Prostate gland (tissue), 2 donors: ENCODE measurements around the gene DOCK4. TPM values are rescaled to one million over a fixed set of nuclear protein-coding genes. Genes with fewer than 3 reads are reported as not detected.

ENCODE experiments used
- DNase-seq: peaks from one replicate; pipeline ENCODE4 v3.0.0-alpha.2; 2019; ENCODE audit warnings: low spot score
- H3K27ac ChIP-seq, 2 donors: fragments of 200-600 bp; sonication (generic); 2 replicates each; pipeline ENCODE4 v1.5.1; 2017 to 2019
- H3K27me3 ChIP-seq: fragments of 200-600 bp; sonication (generic); replicated peaks from 2 replicates; pipeline ENCODE4 v1.5.1; 2019; ENCODE audit not compliant: insufficient read depth
- H3K36me3 ChIP-seq, 2 donors: fragments of 200-600 bp; sonication (generic); 1 replicate in 1 of 2; 2 replicates in 1 of 2; pipeline versions ENCODE4 v1.5.1 to v1.8.1; 2017 to 2019
- H3K4me1 ChIP-seq: fragments of 200-600 bp; sonication (generic); replicated peaks from 2 replicates; pipeline ENCODE4 v1.5.1; 2019
- H3K4me3 ChIP-seq, 2 donors: fragments of 200-600 bp; sonication (generic); 2 replicates each; pipeline ENCODE4 v1.5.1; 2017 to 2019
- H3K9me3 ChIP-seq: fragments of 200-600 bp; sonication (generic); 2 replicates; pipeline ENCODE4 v1.5.1; 2017
- CTCF ChIP-seq, 4 experiments: fragments of 200-600 bp in 2 of 4; fragments of 450-650 bp in 2 of 4; sonication (generic) in 2 of 4; IDR thresholded peaks; 1 replicate in 3 of 4; 2 replicates in 1 of 4; pipeline ENCODE4 v1.5.1; 2016 to 2019; ENCODE audit warnings: antibody characterized with exemption in 4 of 4, mild to moderate bottlenecking in 2 of 4, moderate library complexity in 2 of 4
- POLR2A ChIP-seq: fragments of 450-650 bp; IDR thresholded peaks from one replicate; pipeline ENCODE4 v1.6.1; 2016; ENCODE audit warnings: antibody characterized with exemption, mild to moderate bottlenecking
- POLR2AphosphoS5 ChIP-seq: sonication (generic); formaldehyde crosslinking; IDR thresholded peaks from one replicate; pipeline ENCODE4 v1.6.1; 2017; ENCODE audit warnings: antibody characterized with exemption
- WGBS: methylation state at CpG from one replicate; pipeline ENCODE4 v1.1.5; 2018; 5-methylcytosine and 5-hydroxymethylcytosine counted together
- intact Hi-C: fragments of 100-400 bp; cut with DNase I; formaldehyde crosslinking; loops from one replicate; pipeline ENCODE4 v1.14.2; 2022
- total RNA-seq, 2 donors: library from RNA; depleted of rRNA; stranded (reverse); fragments of >200 nt; gene quantifications; one replicate each; pipeline ENCODE4 v1.1.0, GENCODE V29; 2016

DOCK4 gene
- total RNA-seq, 2 donors from 2014 or later = 21.8 to 37.4 TPM

DNA sequence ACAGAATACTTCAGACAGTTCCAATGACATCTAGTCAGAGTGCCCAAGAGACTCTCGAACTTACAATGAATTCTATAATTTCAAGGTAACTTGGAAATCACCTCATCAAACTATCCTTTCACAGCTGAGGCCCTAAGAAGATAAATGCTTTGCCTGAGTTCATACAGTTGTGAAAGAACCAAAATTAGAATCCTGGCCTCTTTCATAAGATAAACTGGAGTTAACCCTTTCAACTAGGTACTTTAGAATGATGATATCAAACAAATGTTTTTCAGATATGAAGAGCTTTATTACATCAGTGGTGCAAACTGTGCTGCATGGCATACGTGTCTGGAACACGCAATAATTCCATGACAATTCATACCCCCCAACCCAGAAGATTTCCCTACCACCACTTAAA, 17.9 kb downstream of the DOCK4 start:
- intact Hi-C loops = no loop called here
- WGBS = 93% methylated on average over 3 of the region's 3 CpGs

DNA sequence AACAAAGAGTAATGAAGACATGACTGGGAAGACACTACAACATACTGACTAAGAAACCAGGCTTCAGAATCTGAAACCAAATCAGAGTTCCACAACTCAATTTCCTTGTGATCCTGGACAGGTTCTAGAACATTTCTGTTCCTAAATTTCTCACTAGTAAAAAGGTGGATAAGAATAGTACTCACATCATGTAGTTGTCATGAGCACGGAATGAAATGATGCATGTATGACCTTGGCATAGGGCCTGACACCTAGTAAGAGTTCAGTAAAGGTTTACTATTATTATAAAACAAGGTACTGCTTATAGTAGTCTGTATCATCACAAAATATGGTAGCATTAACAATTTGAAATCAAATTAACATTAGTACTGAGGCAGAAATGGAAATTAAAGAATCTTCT, 19.9 kb downstream of the DOCK4 start:
- no peaks in the 10 kb centered on the region for H3K36me3 ChIP-seq
- DNase-seq = no peak
- 83% methylated on average over 1 of the region's 1 CpG for WGBS
- H3K27me3 ChIP-seq = no peaks in the 10 kb centered on the region
- no peaks in the 10 kb centered on the region for H3K4me1 ChIP-seq
- H3K9me3 ChIP-seq = no peaks in the 10 kb centered on the region
- H3K27ac ChIP-seq = no peak overlapping the region
- intact Hi-C loops = no loop called here
- TF ChIP-seq CTCF (IDR thresholded peaks at IDR 0.05) (no peak), POLR2AphosphoS5 (no peak), POLR2A (no peak)
- H3K4me3 ChIP-seq = no peak overlapping the region

More for the DNA sequence above, 17.9 kb downstream of the DOCK4 start:
- no peak overlapping the region for H3K27ac ChIP-seq
- H3K4me3 ChIP-seq = no peak overlapping the region
- H3K9me3 ChIP-seq = no peaks in the 10 kb centered on the region
- TF ChIP-seq POLR2A = no peak
- TF ChIP-seq CTCF (IDR thresholded peaks at IDR 0.05) = no peak
- no peak for TF ChIP-seq POLR2AphosphoS5
- H3K36me3 ChIP-seq = no peaks in the 10 kb centered on the region
- DNase-seq = no peak
- H3K27me3 ChIP-seq = no peaks in the 10 kb centered on the region
- H3K4me1 ChIP-seq = no peaks in the 10 kb centered on the region

DNA sequence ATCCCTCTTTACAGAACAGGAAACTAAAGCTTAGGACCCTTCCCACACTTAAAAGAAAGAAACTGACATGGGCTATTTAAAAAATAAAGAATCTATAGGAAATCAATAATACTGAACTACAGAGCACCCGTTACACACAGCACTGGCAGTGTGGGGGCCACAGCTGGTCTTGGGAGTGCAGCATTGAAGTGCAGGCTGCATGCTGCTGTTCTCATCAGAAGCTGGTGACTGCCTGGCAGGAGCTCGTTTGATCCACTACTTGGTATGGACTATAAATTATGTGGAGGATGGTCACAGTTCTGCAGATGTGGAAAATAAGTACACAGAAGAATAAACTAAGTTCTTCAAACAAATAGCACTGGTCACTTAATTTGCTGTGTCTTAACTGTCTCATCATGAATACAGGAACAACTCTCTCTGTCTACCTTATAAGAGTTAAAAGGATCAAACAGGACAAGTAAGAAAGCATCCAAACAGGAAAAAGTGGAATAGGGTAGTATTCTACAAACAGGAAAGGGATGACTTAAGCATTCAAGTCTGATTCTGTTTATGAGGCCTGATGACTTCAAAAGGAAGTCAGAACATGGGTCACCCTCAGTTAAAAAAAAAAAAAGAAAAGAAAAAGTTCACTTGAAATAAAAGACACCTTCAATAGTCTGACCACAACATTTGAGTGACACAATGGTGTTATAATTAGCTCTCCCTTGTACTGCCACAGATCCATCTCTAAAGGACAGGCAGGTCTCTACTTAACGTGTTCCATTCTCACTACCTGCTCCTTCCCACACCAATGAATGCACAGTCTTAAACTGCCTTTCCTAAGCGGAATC, 21.0 kb downstream of the DOCK4 start:
- Histone ChIP-seq H3K4me3 (no peak overlapping the region), H3K36me3 (no peaks in the 10 kb centered on the region), H3K27ac (no peak overlapping the region), H3K4me1 (no peaks in the 10 kb centered on the region), H3K27me3 (no peaks in the 10 kb centered on the region), H3K9me3 (no peaks in the 10 kb centered on the region)
- intact Hi-C loops = no loop called here
- WGBS = 69% methylated on average over 4 of the region's 4 CpGs
- DNase-seq = no peak
- TF ChIP-seq POLR2A = no peak
- no peak for TF ChIP-seq CTCF (IDR thresholded peaks at IDR 0.05)
- no peak for TF ChIP-seq POLR2AphosphoS5

GRCh38 chr7:112184455-112184854, 21.7 kb downstream of the DOCK4 start:
- 76% methylated on average over 2 of the region's 2 CpGs for WGBS
- Histone ChIP-seq H3K27me3 (no peaks in the 10 kb centered on the region), H3K4me1 (no peaks in the 10 kb centered on the region), H3K9me3 (no peaks in the 10 kb centered on the region), H3K4me3 (no peak overlapping the region), H3K27ac (no peak overlapping the region), H3K36me3 (no peaks in the 10 kb centered on the region)
- no peak for DNase-seq
- TF ChIP-seq POLR2A (no peak), POLR2AphosphoS5 (no peak), CTCF (IDR thresholded peaks at IDR 0.05) (no peak)
- intact Hi-C loops = no loop called here

- TF ChIP-seq CTCF (IDR thresholded peaks at IDR 0.05) = no peak
- TF ChIP-seq POLR2A = no peak
- no peak for TF ChIP-seq POLR2AphosphoS5
- H3K27ac ChIP-seq = no peak overlapping the region
- H3K36me3 ChIP-seq = no peaks in the 10 kb centered on the region
- H3K9me3 ChIP-seq = no peaks in the 10 kb centered on the region
- 90% methylated on average over 1 of the region's 1 CpG for WGBS
- DNase-seq = no peak
- intact Hi-C loops = no loop called here
- H3K4me1 ChIP-seq = no peaks in the 10 kb centered on the region
- H3K4me3 ChIP-seq = no peak overlapping the region
- no peaks in the 10 kb centered on the region for H3K27me3 ChIP-seq
Measured at GRCh38 chr7:112183266-112183665, 22.9 kb downstream of the DOCK4 start.
